Lower lobe of right lung (tissue), 2 donors: ENCODE measurements around the gene WBP2. TPM values are rescaled to one million over a fixed set of nuclear protein-coding genes. Genes with fewer than 3 reads are reported as not detected.
"Not testable (repeated sequence)": the region's sequence is repeated elsewhere in the genome, so short reads cannot be mapped to it uniquely, and the experiment has no call there.

Experiments used
- ATAC-seq, 2 donors: fragments of 200-7000 bp; cut with Tn5 transposase; one replicate each; pipeline ENCODE4 v1.9.1; 2020 to 2022; ENCODE audit warnings: mild to moderate bottlenecking in 2 of 2, moderate library complexity in 2 of 2
- DNase-seq: peaks from one replicate; pipeline ENCODE4 v3.0.0-alpha.2; 2020
- H3K27ac ChIP-seq: fragments of 200-600 bp; one replicate; pipeline ENCODE4 v1.8.0; 2022
- H3K27me3 ChIP-seq: fragments of 200-600 bp; one replicate; pipeline ENCODE4 v1.8.0; 2022; ENCODE audit warnings: low read depth
- H3K36me3 ChIP-seq: fragments of 200-600 bp; one replicate; pipeline ENCODE4 v1.8.0; 2022; ENCODE audit warnings: mild to moderate bottlenecking
- H3K4me1 ChIP-seq: fragments of 200-600 bp; one replicate; pipeline ENCODE4 v1.8.0; 2022
- H3K4me3 ChIP-seq: fragments of 200-600 bp; one replicate; pipeline ENCODE4 v1.8.0; 2022; ENCODE audit warnings: mild to moderate bottlenecking
- H3K9me3 ChIP-seq: fragments of 200-600 bp; one replicate; pipeline ENCODE4 v1.8.0; 2022
- intact Hi-C: fragments of 100-400 bp; cut with DNase I; formaldehyde crosslinking; loops from one replicate; pipeline ENCODE4 v1.11.0; 2022
- total RNA-seq: library from RNA; stranded (reverse); fragmentation: NEBNext Ultra II Directional; extraction: Animal tissue kit (Norgen Biotek cat#: 25700); gene quantifications from one replicate; pipeline ENCODE4 v1.2.1, GENCODE V29; 2021
- TF ChIP-seq, protein P1 (sequence below): fragments of 200-600 bp; IDR thresholded peaks from one replicate; pipeline ENCODE4 v1.8.0; 2022; ENCODE audit warnings: antibody characterized with exemption, mild to moderate bottlenecking
- donor health status: DM: no; HTN: yes; CAD: no; lungs with severe emphysema.

WBP2 gene
- total RNA-seq, 1 donor from 2014 or later: 145 TPM

DNA sequence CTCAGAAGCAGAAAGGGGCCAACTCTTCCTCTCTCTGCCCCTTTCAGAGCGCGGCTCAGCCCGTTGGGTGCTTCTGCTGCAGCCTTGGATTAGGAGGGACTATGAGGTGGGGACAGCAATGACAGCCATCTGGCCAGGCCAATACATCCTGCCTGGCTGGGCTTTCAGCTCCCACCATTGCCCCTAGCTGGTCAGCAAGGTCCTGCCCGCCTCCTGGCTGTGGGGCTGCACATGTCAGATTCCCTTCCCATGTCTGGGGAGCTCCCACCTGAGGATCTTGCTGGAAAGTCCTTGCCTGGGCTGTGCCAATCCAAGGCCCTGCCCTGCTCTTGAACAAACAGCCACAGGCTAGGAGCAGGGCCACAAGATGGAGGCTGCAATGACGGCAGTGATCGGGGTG lies 33.3 kb upstream of the WBP2 start:
- Histone ChIP-seq H3K36me3 (peaks cover 35% of the 10 kb centered on the region), H3K4me1 (peaks cover 8% of the 10 kb centered on the region), H3K27ac (no peak overlapping the region), H3K27me3 (no peaks in the 10 kb centered on the region), H3K4me3 (no peak overlapping the region), H3K9me3 (no peaks in the 10 kb centered on the region)
- TF ChIP-seq, protein P1, sequence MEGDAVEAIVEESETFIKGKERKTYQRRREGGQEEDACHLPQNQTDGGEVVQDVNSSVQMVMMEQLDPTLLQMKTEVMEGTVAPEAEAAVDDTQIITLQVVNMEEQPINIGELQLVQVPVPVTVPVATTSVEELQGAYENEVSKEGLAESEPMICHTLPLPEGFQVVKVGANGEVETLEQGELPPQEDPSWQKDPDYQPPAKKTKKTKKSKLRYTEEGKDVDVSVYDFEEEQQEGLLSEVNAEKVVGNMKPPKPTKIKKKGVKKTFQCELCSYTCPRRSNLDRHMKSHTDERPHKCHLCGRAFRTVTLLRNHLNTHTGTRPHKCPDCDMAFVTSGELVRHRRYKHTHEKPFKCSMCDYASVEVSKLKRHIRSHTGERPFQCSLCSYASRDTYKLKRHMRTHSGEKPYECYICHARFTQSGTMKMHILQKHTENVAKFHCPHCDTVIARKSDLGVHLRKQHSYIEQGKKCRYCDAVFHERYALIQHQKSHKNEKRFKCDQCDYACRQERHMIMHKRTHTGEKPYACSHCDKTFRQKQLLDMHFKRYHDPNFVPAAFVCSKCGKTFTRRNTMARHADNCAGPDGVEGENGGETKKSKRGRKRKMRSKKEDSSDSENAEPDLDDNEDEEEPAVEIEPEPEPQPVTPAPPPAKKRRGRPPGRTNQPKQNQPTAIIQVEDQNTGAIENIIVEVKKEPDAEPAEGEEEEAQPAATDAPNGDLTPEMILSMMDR: no peak
- no peak for ATAC-seq
- DNase-seq: no peak
- intact Hi-C loops: no loop called here

DNA sequence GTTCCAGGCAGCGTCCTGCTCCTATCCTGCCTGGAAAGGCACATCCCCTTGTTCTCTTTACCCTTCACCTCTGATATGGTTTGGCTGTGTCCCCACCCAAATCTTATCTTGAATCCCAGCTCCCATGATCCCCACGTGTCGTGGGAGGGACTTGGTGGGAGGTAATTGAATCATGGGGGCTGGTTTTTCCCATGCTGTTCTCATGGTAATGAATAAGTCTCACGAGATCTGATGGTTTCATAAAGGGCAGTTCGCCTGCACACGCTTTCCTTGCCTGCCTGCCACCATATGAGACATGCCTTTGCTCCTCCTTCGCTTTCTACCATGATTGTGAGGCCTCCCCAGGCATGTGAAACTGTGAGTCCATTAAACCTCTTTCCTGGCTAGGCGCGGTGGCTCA lies 30.7 kb upstream of the WBP2 start:
- ATAC-seq, H3K4me3 ChIP-seq, H3K27me3 ChIP-seq, H3K9me3 ChIP-seq, intact Hi-C loops, H3K4me1 ChIP-seq, DNase-seq, H3K27ac ChIP-seq: not testable (repeated sequence)
- H3K36me3 ChIP-seq: peaks cover 16% of the 10 kb centered on the region

DNA sequence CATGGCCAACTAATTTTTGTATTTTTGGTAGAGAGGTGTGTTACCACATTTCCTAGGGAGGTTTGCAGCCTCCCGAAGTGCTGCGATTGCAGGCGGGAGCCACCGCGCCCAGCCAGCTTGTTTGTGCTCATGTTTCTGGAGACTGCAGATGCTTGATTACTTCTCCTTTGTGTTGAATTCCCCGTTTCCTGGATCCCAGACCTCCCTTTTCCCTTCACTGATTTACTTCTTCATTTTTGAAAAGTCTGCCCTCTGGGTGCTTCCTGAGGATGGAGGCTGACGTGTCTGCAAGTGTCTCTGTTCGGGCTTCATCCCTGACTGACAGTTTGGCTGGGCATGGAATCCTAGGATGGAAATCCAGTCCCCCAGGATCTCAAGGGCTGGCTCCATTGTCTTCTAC lies 30.3 kb upstream of the WBP2 start:
- peaks cover 8% of the 10 kb centered on the region for H3K4me1 ChIP-seq
- H3K27me3 ChIP-seq: no peaks in the 10 kb centered on the region
- H3K36me3 ChIP-seq: peaks cover 12% of the 10 kb centered on the region
- no peak overlapping the region for H3K27ac ChIP-seq
- TF ChIP-seq, protein P1: no peak
- DNase-seq: no peak
- no peak overlapping the region for H3K4me3 ChIP-seq
- no peaks in the 10 kb centered on the region for H3K9me3 ChIP-seq
- intact Hi-C loops: no loop called here
- ATAC-seq: no peak

DNA sequence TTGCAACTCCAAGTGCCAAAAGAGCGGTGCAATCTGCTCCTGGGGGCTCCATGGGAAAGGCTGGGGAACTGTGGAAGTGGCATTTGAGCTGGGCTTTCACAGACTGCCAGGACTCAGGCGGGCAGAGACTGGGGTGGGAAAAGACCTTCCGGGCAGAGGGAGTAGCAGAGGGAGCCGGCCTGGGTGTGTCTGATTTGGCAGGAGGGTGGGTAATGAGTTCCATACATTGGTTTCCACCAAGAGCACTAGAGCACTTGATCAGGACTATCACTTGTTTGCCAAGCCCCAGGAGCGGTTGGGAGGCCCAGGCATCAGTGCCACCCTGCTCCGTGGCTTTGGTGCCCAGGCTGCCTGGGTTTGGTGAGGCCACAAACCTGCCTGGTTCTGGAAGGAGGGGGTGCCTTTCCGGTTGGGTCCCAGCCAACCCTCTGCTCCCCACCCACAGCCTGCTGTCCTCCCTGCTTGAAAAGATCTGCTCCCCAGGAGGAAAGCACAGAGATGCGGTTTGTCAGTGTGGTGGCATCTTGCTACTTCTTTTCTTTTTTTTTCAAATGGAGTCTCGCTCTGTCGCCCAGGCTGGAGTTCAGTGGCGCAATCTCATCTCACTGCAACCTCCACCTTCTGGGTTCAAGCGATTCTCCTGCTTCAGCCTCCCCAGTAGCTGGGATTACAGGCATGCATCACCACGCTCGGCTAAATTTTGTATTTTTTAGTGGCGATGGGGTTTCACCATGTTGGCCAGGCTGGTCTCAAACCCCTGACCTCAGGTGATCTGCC lies 26.7 kb upstream of the WBP2 start:
- H3K27me3 ChIP-seq: no peaks in the 10 kb centered on the region
- peaks cover 21% of the 10 kb centered on the region for H3K4me1 ChIP-seq
- ATAC-seq: no peak
- intact Hi-C loops: no loop called here
- TF ChIP-seq, protein P1: no peak
- H3K9me3 ChIP-seq: no peaks in the 10 kb centered on the region
- no peak overlapping the region for H3K27ac ChIP-seq
- DNase-seq: no peak
- no peaks in the 10 kb centered on the region for H3K36me3 ChIP-seq
- no peak overlapping the region for H3K4me3 ChIP-seq

DNA sequence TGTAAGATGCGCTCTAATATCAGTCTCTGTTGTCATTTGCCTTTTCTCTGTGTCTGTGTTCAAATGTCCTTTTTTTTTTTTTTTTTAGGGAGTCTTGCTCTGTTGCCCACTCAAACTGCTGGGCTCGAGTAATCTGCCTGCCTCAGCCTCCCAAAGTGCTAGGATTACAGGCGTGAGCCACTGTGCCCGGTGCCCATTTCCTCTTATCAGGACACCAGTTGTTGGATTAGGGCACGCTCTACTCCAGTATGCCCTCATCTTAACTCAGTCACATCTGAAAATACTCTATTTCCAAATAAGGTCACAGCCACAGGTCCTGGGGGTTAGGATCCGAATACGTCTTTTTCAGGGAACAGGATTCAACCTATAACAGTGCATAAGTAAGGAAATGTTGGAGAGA lies 25.1 kb upstream of the WBP2 start:
- Histone ChIP-seq H3K27ac (no peak overlapping the region), H3K4me1 (peaks cover 35% of the 10 kb centered on the region), H3K9me3 (no peaks in the 10 kb centered on the region), H3K4me3 (no peak overlapping the region), H3K27me3 (no peaks in the 10 kb centered on the region), H3K36me3 (peaks cover 8% of the 10 kb centered on the region)
- TF ChIP-seq, protein P1: no peak
- intact Hi-C loops: no loop called here
- ATAC-seq (no peak), DNase-seq (no peak)

DNA sequence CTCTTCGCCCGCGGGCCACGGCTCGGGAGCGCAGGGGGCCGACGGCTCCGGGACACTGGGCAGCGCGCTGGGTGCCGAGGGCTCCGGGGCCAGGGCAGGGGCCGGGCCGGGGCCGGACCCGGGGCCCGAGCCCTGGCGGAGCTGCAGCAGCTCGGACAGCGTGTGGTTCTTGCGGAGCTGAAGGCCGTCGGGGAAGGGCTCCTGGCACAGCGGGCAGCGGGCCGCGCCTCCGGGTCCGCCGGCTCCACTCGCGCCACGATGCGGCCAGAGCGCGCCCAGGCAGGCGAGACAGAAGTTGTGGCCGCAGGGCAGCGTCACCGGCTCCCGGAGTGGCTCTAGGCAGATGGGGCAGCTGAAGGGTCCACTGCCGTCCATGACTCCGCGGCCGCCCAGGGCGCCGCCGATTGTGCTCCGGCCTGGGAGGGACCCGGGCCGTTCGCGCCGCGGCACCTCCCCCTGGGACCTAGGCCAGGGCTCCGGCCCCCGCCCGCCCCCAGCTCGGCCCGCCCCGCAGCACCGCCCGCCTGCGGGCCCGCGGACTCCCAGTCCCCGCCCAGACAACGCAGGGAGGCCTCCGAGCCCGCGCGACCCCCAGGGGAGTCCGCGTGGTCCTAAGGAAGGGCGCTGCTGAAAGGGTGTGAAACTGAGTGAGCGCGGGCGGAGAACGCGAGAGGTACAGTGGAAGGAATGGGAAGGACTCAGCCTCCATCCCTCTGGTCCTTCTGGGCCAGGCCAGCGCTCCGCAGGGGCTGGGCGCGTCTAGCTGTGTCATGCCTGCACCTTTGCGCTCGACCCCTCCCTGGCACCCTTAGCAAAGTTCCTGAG lies 23.3 kb upstream of the WBP2 start, which contains the start of gene TRIM47:
Gene TRIM47, minus strand, starts transcription at position 408 of the 825 bp plus-strand sequence. Its CDS starts 33 bp downstream, at position 375.
- Histone ChIP-seq H3K27me3 (no peaks in the 10 kb centered on the region), H3K9me3 (no peaks in the 10 kb centered on the region), H3K4me3 (peak within 1 kb of the TSS; percentile 67), H3K4me1 (peaks cover 48% of the 10 kb centered on the region), H3K36me3 (peaks cover 25% of the 10 kb centered on the region), H3K27ac (peak within 1 kb of the TSS; percentile 93)
- DNase-seq (peak; percentile 73), ATAC-seq (peak; percentile 58 to 63)
- intact Hi-C loops: no loop called here
- TF ChIP-seq, protein P1: no peak
